ELF-1 (cell line): ENCODE data around the gene NPAS3.
"Not testable (repeated sequence)": the region's sequence is repeated elsewhere in the genome, so short reads cannot be mapped to it uniquely, and the experiment has no call there.

ENCODE experiments used
- DNase-seq: peaks from one replicate; pipeline ENCODE4 v3.0.0-alpha.2; 2016; ENCODE audit warnings: low read depth, low spot score

The NPAS3 gene

GRCh38 chr14:33068626-33069025 is 129.9 kb downstream of the NPAS3 start:
- no peak for DNase-seq

- DNase-seq, result no peak
These were observed 131.8 kb downstream of the NPAS3 start for GRCh38 chr14:33070475-33070874.

GRCh38 chr14:33073023-33073422 is 134.3 kb downstream of the NPAS3 start:
- no peak for DNase-seq

- DNase-seq, result no peak
These were observed 142.6 kb downstream of the NPAS3 start for GRCh38 chr14:33081259-33081658.

GRCh38 chr14:33085799-33086198 is 147.1 kb downstream of the NPAS3 start:
- DNase-seq, result no peak

GRCh38 chr14:33088274-33088673 is 149.6 kb downstream of the NPAS3 start:
- DNase-seq, result not testable (repeated sequence)

- no peak for DNase-seq
These were observed 159.3 kb downstream of the NPAS3 start for GRCh38 chr14:33098016-33098415.

GRCh38 chr14:33103489-33103888 is 164.8 kb downstream of the NPAS3 start:
- no peak for DNase-seq

- DNase-seq, result no peak
These were observed 165.3 kb downstream of the NPAS3 start for GRCh38 chr14:33103966-33104365.

GRCh38 chr14:33110737-33111443 is 172.2 kb downstream of the NPAS3 start:
- peak; percentile 1 for DNase-seq

GRCh38 chr14:33114331-33114730 is 175.7 kb downstream of the NPAS3 start:
- no peak for DNase-seq

- DNase-seq, result no peak
These were observed 180.0 kb downstream of the NPAS3 start for GRCh38 chr14:33118668-33119067.

GRCh38 chr14:33120341-33120740 is 181.7 kb downstream of the NPAS3 start:
- DNase-seq, result no peak

- DNase-seq, result no peak
These were observed 182.3 kb downstream of the NPAS3 start for GRCh38 chr14:33120966-33121365.

GRCh38 chr14:33123281-33123680 is 184.6 kb downstream of the NPAS3 start:
- no peak for DNase-seq

- DNase-seq, result no peak
These were observed 187.8 kb downstream of the NPAS3 start for GRCh38 chr14:33126433-33126832.

- DNase-seq, result no peak
These were observed 188.9 kb downstream of the NPAS3 start for GRCh38 chr14:33127531-33127930.

GRCh38 chr14:33131801-33132200 is 193.1 kb downstream of the NPAS3 start:
- DNase-seq, result no peak

- DNase-seq, result no peak
These were observed 195.5 kb downstream of the NPAS3 start for GRCh38 chr14:33134162-33134561.

GRCh38 chr14:33134975-33135374 is 196.3 kb downstream of the NPAS3 start:
- DNase-seq, result no peak

- no peak for DNase-seq
These were observed 212.2 kb downstream of the NPAS3 start for GRCh38 chr14:33150666-33151428.

GRCh38 chr14:33163109-33163508 is 224.4 kb downstream of the NPAS3 start:
- no peak for DNase-seq

GRCh38 chr14:33163600-33163999 is 224.9 kb downstream of the NPAS3 start:
- DNase-seq, result no peak
